ENCODE data around the gene MACROD2.

- no peak for TF ChIP-seq EZH2 (IDR thresholded peaks at IDR 0.05; ENCODE audit: insufficient read depth, low read length)
- TF ChIP-seq, protein P1, sequence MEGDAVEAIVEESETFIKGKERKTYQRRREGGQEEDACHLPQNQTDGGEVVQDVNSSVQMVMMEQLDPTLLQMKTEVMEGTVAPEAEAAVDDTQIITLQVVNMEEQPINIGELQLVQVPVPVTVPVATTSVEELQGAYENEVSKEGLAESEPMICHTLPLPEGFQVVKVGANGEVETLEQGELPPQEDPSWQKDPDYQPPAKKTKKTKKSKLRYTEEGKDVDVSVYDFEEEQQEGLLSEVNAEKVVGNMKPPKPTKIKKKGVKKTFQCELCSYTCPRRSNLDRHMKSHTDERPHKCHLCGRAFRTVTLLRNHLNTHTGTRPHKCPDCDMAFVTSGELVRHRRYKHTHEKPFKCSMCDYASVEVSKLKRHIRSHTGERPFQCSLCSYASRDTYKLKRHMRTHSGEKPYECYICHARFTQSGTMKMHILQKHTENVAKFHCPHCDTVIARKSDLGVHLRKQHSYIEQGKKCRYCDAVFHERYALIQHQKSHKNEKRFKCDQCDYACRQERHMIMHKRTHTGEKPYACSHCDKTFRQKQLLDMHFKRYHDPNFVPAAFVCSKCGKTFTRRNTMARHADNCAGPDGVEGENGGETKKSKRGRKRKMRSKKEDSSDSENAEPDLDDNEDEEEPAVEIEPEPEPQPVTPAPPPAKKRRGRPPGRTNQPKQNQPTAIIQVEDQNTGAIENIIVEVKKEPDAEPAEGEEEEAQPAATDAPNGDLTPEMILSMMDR (IDR thresholded peaks at IDR 0.05; ENCODE audit: insufficient read depth, low read depth, low read length), result no peak
These were observed 1743.7 kb downstream of the MACROD2 start for GRCh38 chr20:15739035-15739434.
